ENCODE results near the gene USP35.

GRCh38 chr11:78145511-78146025 is 43.2 kb upstream of the USP35 start:
- TF ChIP-seq YY1 (IDR thresholded peaks at IDR 0.05; ENCODE audit: low read depth) (no peak), EGR1 (IDR thresholded peaks at IDR 0.05) (no peak), TAF1 (IDR thresholded peaks at IDR 0.05; ENCODE audit: low read depth) (no peak), FOXM1 (IDR thresholded peaks at IDR 0.05; ENCODE audit: borderline replicate concordance, low read depth) (no peak), EP300 (IDR thresholded peaks at IDR 0.05; ENCODE audit: borderline replicate concordance) (no peak), NFIC (IDR thresholded peaks at IDR 0.05) (no peak), REST (IDR thresholded peaks at IDR 0.05; ENCODE audit: low read depth) (no peak), MAX (IDR thresholded peaks at IDR 0.05) (no peak), TEAD4 (IDR thresholded peaks at IDR 0.05) (no peak)
